ENCODE measurements around the gene PDE6G.

Gene PDE6G

DNA sequence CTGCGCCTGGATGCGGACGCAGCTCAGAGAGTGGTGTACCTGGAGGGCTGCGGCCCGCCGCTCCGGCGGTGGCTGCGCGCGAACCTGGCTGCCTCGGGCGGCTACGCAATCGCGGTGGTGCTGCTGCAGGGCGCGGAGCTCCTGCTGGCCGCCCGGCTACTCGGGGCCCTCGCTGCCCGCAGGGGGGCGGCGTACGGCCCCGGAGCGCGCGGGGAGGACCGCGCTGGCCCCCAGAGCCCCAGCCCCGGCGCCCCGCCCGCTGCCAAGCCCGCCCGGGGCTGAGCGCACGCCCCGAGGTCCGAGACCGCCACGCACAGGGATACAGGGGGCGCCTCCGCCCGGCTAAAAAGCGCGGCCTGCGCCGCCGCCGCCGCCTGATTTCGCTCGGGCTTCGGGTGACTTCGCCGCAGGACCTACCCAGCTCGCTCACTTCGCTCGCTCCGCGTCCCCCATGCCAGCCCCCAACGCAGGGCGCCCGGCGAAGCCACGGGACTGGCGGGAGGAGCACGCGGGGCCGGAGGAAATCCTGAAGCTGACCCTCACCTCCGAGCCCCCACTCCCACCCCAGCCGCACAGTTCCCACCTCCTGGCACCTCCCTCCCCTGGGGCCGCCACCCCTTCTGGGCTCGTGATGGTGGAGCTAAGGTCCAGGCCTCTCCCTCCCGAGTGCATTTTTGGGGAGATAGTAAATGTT lies 8.2 kb downstream of the PDE6G start:
- Histone ChIP-seq H3K36me3 (ENCODE audit: control insufficient read depth, insufficient read depth, low read length) (no peaks in the 10 kb centered on the region), H3K4me3 (ENCODE audit: insufficient read depth, low read depth, low read length, poor library complexity, severe bottlenecking) (no peak overlapping the region)

GRCh38 chr17:81647640-81648012 lies 8.7 kb downstream of the PDE6G start:
- Histone ChIP-seq H3K36me3 (ENCODE audit: control insufficient read depth, insufficient read depth, low read length) (no peaks in the 10 kb centered on the region), H3K27me3 (replicated peaks; ENCODE audit: control insufficient read depth, insufficient read depth, low read length, poor library complexity, severe bottlenecking) (peaks cover 5% of the 10 kb centered on the region), H3K9me3 (ENCODE audit: control insufficient read depth, low read length) (no peaks in the 10 kb centered on the region), H3K4me3 (ENCODE audit: insufficient read depth, low read depth, low read length, poor library complexity, severe bottlenecking) (no peak overlapping the region), H3K4me1 (ENCODE audit: control insufficient read depth, insufficient read depth, low read length, poor library complexity, severe bottlenecking) (no peaks in the 10 kb centered on the region), H3K27ac (ENCODE audit: insufficient read depth, low read length, poor library complexity, severe bottlenecking) (no peak overlapping the region)
- no peak for DNase-seq

More for the DNA sequence above, 8.2 kb downstream of the PDE6G start:
- Histone ChIP-seq H3K9me3 (ENCODE audit: control insufficient read depth, low read length) (no peaks in the 10 kb centered on the region), H3K27ac (ENCODE audit: insufficient read depth, low read length, poor library complexity, severe bottlenecking) (no peak overlapping the region), H3K27me3 (replicated peaks; ENCODE audit: control insufficient read depth, insufficient read depth, low read length, poor library complexity, severe bottlenecking) (peaks cover 5% of the 10 kb centered on the region), H3K4me1 (ENCODE audit: control insufficient read depth, insufficient read depth, low read length, poor library complexity, severe bottlenecking) (peaks cover 2% of the 10 kb centered on the region)
- DNase-seq, result no peak

GRCh38 chr17:81646869-81647600 lies 9.3 kb downstream of the PDE6G start:
- Histone ChIP-seq H3K4me1 (ENCODE audit: control insufficient read depth, insufficient read depth, low read length, poor library complexity, severe bottlenecking) (no peaks in the 10 kb centered on the region), H3K9me3 (ENCODE audit: control insufficient read depth, low read length) (no peaks in the 10 kb centered on the region), H3K27ac (ENCODE audit: insufficient read depth, low read length, poor library complexity, severe bottlenecking) (no peak overlapping the region), H3K36me3 (ENCODE audit: control insufficient read depth, insufficient read depth, low read length) (no peaks in the 10 kb centered on the region), H3K27me3 (replicated peaks; ENCODE audit: control insufficient read depth, insufficient read depth, low read length, poor library complexity, severe bottlenecking) (peaks cover 5% of the 10 kb centered on the region), H3K4me3 (ENCODE audit: insufficient read depth, low read depth, low read length, poor library complexity, severe bottlenecking) (no peak overlapping the region)
- DNase-seq, result no peak

DNA sequence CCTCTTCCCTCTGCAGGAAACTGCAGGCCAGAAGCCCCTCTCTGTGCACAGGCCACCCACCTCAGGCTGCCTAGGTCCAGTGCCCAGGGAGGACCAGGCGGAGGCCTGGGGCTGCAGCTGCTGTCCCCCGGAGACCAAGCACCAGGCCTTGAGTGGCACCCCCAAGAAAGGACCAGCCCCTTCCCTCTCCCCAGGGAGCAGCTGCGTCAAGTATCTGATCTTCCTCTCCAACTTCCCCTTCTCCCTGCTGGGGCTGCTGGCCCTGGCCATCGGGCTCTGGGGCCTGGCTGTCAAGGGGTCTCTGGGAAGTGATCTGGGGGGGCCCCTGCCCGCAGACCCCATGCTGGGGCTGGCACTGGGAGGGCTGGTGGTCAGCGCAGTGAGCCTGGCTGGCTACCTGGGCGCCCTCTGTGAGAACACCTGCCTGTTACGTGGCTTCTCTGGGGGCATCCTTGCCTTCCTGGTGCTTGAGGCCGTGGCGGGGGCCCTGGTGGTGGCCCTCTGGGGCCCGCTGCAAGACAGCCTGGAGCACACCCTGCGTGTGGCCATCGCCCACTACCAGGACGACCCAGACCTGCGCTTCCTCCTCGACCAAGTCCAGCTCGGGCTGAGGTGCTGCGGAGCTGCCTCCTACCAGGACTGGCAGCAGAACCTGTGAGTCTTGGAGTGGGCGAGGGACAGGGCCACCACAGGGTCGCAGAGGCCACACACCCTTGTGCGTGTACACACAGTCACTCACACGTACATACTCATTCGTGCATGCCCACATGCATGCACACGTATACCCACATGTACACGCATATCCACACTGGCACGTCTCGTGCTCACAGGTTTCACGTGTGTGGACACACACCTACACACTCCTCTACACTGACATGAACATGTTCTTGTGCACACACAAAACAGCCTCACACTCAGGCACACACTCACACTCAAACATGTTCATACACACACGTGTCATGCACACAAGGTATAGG lies 11.1 kb downstream of the PDE6G start:
- Histone ChIP-seq H3K27ac (ENCODE audit: insufficient read depth, low read length, poor library complexity, severe bottlenecking) (no peak overlapping the region), H3K4me1 (ENCODE audit: control insufficient read depth, insufficient read depth, low read length, poor library complexity, severe bottlenecking) (no peaks in the 10 kb centered on the region), H3K27me3 (replicated peaks; ENCODE audit: control insufficient read depth, insufficient read depth, low read length, poor library complexity, severe bottlenecking) (peaks cover 5% of the 10 kb centered on the region), H3K9me3 (ENCODE audit: control insufficient read depth, low read length) (no peaks in the 10 kb centered on the region), H3K36me3 (ENCODE audit: control insufficient read depth, insufficient read depth, low read length) (no peaks in the 10 kb centered on the region), H3K4me3 (ENCODE audit: insufficient read depth, low read depth, low read length, poor library complexity, severe bottlenecking) (no peak overlapping the region)
- DNase-seq, result no peak

DNA sequence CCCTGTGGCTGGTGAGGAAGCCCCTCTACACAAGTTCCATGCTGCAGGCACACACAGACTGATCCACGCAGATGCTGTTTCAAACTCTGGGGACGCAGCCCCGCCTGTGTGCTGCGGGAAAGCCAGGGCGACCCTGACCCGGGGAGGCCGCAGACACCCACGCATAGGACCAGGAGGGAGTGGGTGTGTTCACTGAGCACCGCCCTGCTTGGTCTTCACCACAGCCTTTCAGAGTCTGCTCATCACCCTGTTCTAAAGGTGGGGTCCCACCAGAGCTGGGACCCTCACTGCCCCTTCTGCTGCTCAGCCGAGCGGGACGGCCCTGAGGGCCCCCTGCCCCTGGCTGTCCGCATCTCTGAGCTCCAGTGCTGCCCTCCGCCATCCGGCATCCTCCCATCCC lies 11.8 kb downstream of the PDE6G start:
- no peak for DNase-seq
- H3K36me3 ChIP-seq (ENCODE audit: control insufficient read depth, insufficient read depth, low read length), result no peaks in the 10 kb centered on the region
- peaks cover 5% of the 10 kb centered on the region for H3K27me3 ChIP-seq (replicated peaks; ENCODE audit: control insufficient read depth, insufficient read depth, low read length, poor library complexity, severe bottlenecking)
- no peaks in the 10 kb centered on the region for H3K9me3 ChIP-seq (ENCODE audit: control insufficient read depth, low read length)
- H3K27ac ChIP-seq (ENCODE audit: insufficient read depth, low read length, poor library complexity, severe bottlenecking), result no peak overlapping the region
- no peak overlapping the region for H3K4me3 ChIP-seq (ENCODE audit: insufficient read depth, low read depth, low read length, poor library complexity, severe bottlenecking)
- H3K4me1 ChIP-seq (ENCODE audit: control insufficient read depth, insufficient read depth, low read length, poor library complexity, severe bottlenecking), result no peaks in the 10 kb centered on the region

- H3K27ac ChIP-seq (ENCODE audit: insufficient read depth, low read length, poor library complexity, severe bottlenecking), result no peak overlapping the region
- H3K36me3 ChIP-seq (ENCODE audit: control insufficient read depth, insufficient read depth, low read length), result no peaks in the 10 kb centered on the region
- DNase-seq, result no peak
- no peaks in the 10 kb centered on the region for H3K27me3 ChIP-seq (replicated peaks; ENCODE audit: control insufficient read depth, insufficient read depth, low read length, poor library complexity, severe bottlenecking)
- no peaks in the 10 kb centered on the region for H3K9me3 ChIP-seq (ENCODE audit: control insufficient read depth, low read length)
- no peak overlapping the region for H3K4me3 ChIP-seq (ENCODE audit: insufficient read depth, low read depth, low read length, poor library complexity, severe bottlenecking)
- no peaks in the 10 kb centered on the region for H3K4me1 ChIP-seq (ENCODE audit: control insufficient read depth, insufficient read depth, low read length, poor library complexity, severe bottlenecking)
These were observed 14.4 kb downstream of the PDE6G start for GRCh38 chr17:81641825-81642489.

- Histone ChIP-seq H3K4me1 (ENCODE audit: control insufficient read depth, insufficient read depth, low read length, poor library complexity, severe bottlenecking) (peaks cover 10% of the 10 kb centered on the region), H3K27me3 (replicated peaks; ENCODE audit: control insufficient read depth, insufficient read depth, low read length, poor library complexity, severe bottlenecking) (no peaks in the 10 kb centered on the region), H3K27ac (ENCODE audit: insufficient read depth, low read length, poor library complexity, severe bottlenecking) (no peak overlapping the region), H3K9me3 (ENCODE audit: control insufficient read depth, low read length) (no peaks in the 10 kb centered on the region), H3K36me3 (ENCODE audit: control insufficient read depth, insufficient read depth, low read length) (no peaks in the 10 kb centered on the region), H3K4me3 (ENCODE audit: insufficient read depth, low read depth, low read length, poor library complexity, severe bottlenecking) (no peak overlapping the region)
- no peak for DNase-seq
These were observed 16.3 kb downstream of the PDE6G start for GRCh38 chr17:81640011-81640410.

- Histone ChIP-seq H3K27ac (ENCODE audit: insufficient read depth, low read length, poor library complexity, severe bottlenecking) (no peak overlapping the region), H3K27me3 (replicated peaks; ENCODE audit: control insufficient read depth, insufficient read depth, low read length, poor library complexity, severe bottlenecking) (no peaks in the 10 kb centered on the region), H3K9me3 (ENCODE audit: control insufficient read depth, low read length) (no peaks in the 10 kb centered on the region), H3K4me1 (ENCODE audit: control insufficient read depth, insufficient read depth, low read length, poor library complexity, severe bottlenecking) (peaks cover 10% of the 10 kb centered on the region), H3K36me3 (ENCODE audit: control insufficient read depth, insufficient read depth, low read length) (no peaks in the 10 kb centered on the region), H3K4me3 (ENCODE audit: insufficient read depth, low read depth, low read length, poor library complexity, severe bottlenecking) (no peak overlapping the region)
- no peak for DNase-seq
These were observed 17.7 kb downstream of the PDE6G start for GRCh38 chr17:81638683-81639082.

DNA sequence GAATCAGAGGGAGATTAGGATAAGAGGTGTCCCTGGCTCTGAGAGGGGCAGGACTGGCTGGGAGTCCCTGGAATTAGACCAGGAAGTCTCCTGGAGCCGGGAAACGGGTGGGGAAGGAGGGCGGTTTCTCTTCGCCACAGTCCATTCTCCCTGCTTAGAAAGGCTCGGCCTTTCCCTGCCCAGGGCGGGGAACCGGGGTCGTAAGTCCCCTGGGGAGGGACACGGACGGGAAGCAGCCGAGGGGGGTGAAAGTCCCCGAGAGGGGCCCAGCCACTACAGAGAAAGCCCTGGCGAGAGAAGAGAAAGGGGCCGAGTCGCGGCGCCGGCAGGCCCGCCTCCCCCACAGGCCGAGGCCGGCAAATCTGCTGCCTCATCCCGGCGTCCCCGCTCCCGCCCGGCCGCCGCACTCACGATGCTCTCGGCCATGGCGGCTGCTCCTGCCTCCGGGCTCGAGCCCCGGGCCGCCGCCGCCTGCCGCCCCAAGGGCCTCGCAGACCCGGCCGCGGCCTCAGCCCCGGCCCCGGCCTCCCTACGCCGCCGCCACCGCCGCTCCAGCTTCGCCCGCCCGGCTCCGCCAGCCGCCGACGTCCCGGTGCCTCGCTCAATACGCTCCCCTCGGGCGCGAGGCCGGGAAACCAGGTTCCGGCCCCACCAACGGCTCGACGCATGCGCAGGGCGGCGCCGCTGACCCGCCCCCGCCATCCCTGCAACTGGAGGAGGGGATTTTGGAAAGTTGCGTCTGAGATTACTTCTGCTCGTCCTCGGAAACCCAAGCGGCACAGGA lies 19.6 kb downstream of the PDE6G start, which contains the start of the genes NPLOC4 and TSPAN10:
TSS of gene NPLOC4 (minus strand) at position 608 of the 784 bp plus-strand sequence. CDS start at position 426, 182 bp downstream.
TSS of gene TSPAN10 (plus strand) at position 692 of the 784 bp plus-strand sequence. CDS start 5,217 bp downstream, outside the sequence.
- peak within 1 kb of the TSS; percentile 70 for H3K27ac ChIP-seq (ENCODE audit: insufficient read depth, low read length, poor library complexity, severe bottlenecking)
- peak within 1 kb of the TSS; percentile 79 for H3K4me3 ChIP-seq (ENCODE audit: insufficient read depth, low read depth, low read length, poor library complexity, severe bottlenecking)
- H3K9me3 ChIP-seq (ENCODE audit: control insufficient read depth, low read length), result no peaks in the 10 kb centered on the region
- H3K36me3 ChIP-seq (ENCODE audit: control insufficient read depth, insufficient read depth, low read length), result no peaks in the 10 kb centered on the region
- H3K27me3 ChIP-seq (replicated peaks; ENCODE audit: control insufficient read depth, insufficient read depth, low read length, poor library complexity, severe bottlenecking), result no peaks in the 10 kb centered on the region
- peaks cover 10% of the 10 kb centered on the region for H3K4me1 ChIP-seq (ENCODE audit: control insufficient read depth, insufficient read depth, low read length, poor library complexity, severe bottlenecking)
- DNase-seq, result peak; percentile 63 to 72 (median 70)
